RWPE2 (cell line): ENCODE results near the gene KCNG4.
"Not testable (repeated sequence)": the region's sequence is repeated elsewhere in the genome, so short reads cannot be mapped to it uniquely, and the experiment has no call there.

ENCODE experiments used
- ATAC-seq: fragments of 200-7000 bp; cut with Tn5 transposase; 3 replicates; pipeline ENCODE4 v1.9.1; 2021; ENCODE audit warnings: low read depth
- DNase-seq: peaks from one replicate; pipeline ENCODE4 v3.0.0-alpha.2; 2020; ENCODE audit warnings: low spot score
- H3K27ac ChIP-seq: fragments of 450-650 bp; 2 replicates; pipeline ENCODE4 v1.5.1; 2017; ENCODE audit warnings: mild to moderate bottlenecking; ENCODE audit not compliant: poor library complexity, severe bottlenecking
- H3K27me3 ChIP-seq: fragments of 250-450 bp; sonication (Bioruptor Pico); 2 replicates; pipeline ENCODE4 v1.5.1; 2021; ENCODE audit warnings: mild to moderate bottlenecking, moderate library complexity; ENCODE audit not compliant: insufficient read depth, poor library complexity, severe bottlenecking
- H3K36me3 ChIP-seq: fragments of 250-450 bp; sonication (Bioruptor Pico); 2 replicates; pipeline ENCODE4 v1.5.1; 2020; ENCODE audit warnings: low read depth, mild to moderate bottlenecking, moderate library complexity
- H3K4me1 ChIP-seq: fragments of 250-450 bp; sonication (Bioruptor Pico); 2 replicates; pipeline ENCODE4 v1.5.1; 2021; ENCODE audit warnings: mild to moderate bottlenecking, moderate library complexity; ENCODE audit not compliant: insufficient read depth, poor library complexity, severe bottlenecking
- H3K4me3 ChIP-seq: fragments of 250-450 bp; sonication (Bioruptor Pico); 2 replicates; pipeline ENCODE4 v1.5.1; 2021; ENCODE audit warnings: mild to moderate bottlenecking, moderate library complexity; ENCODE audit not compliant: severe bottlenecking
- H3K9me3 ChIP-seq: fragments of 250-450 bp; sonication (Bioruptor Pico); 2 replicates; pipeline ENCODE4 v1.5.1; 2021; ENCODE audit warnings: mild to moderate bottlenecking, moderate library complexity; ENCODE audit not compliant: severe bottlenecking
- TF ChIP-seq, protein P1 (sequence below): fragments of 450-650 bp; IDR thresholded peaks from one replicate; pipeline ENCODE4 v1.5.1; 2017; ENCODE audit warnings: mild to moderate bottlenecking, moderate library complexity; ENCODE audit not compliant: poor library complexity, severe bottlenecking

Gene KCNG4

DNA sequence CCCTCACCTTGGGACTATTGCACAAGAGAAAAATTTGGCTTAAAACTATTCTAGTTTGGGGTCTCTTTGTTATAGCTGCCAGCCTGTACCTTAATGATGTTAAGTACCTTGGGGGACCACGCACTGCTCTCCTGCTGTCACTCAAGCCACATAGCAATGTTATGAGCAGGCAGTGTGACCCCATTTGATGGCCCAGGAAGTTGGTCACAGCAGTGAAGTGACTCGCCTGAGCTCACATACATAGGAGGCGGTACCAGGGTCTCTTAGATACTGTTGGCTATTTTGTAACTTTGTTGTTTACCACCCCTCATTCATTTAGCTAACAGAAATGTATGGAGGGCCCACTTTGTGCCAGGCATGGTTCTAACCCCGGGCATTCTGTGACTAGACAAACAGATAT, 16.4 kb downstream of the KCNG4 start:
- TF ChIP-seq, protein P1, sequence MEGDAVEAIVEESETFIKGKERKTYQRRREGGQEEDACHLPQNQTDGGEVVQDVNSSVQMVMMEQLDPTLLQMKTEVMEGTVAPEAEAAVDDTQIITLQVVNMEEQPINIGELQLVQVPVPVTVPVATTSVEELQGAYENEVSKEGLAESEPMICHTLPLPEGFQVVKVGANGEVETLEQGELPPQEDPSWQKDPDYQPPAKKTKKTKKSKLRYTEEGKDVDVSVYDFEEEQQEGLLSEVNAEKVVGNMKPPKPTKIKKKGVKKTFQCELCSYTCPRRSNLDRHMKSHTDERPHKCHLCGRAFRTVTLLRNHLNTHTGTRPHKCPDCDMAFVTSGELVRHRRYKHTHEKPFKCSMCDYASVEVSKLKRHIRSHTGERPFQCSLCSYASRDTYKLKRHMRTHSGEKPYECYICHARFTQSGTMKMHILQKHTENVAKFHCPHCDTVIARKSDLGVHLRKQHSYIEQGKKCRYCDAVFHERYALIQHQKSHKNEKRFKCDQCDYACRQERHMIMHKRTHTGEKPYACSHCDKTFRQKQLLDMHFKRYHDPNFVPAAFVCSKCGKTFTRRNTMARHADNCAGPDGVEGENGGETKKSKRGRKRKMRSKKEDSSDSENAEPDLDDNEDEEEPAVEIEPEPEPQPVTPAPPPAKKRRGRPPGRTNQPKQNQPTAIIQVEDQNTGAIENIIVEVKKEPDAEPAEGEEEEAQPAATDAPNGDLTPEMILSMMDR = no peak
- Histone ChIP-seq H3K27me3 (no peaks in the 10 kb centered on the region), H3K4me3 (no peak overlapping the region), H3K4me1 (no peaks in the 10 kb centered on the region), H3K27ac (no peak overlapping the region), H3K9me3 (no peaks in the 10 kb centered on the region), H3K36me3 (no peaks in the 10 kb centered on the region)
- DNase-seq (no peak), ATAC-seq (no peak)

DNA sequence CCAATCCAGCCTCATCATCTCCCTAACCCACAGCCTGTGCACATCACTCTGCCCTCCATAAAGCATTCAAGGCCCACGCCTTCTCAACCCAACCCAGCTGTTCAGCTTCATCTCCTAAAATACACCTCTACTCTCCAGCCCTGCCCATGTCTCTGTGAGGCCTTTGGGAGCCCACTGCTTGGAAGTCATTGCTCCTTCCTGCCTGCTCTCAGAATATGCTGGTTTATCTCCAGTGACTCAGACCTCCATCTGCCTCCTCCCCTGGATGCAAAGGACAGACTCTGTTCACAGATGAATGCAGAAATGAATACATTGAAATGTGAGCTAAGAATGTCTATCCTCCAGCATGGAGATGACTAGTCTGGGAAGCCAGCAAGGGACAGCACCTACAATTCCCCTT, 19.0 kb downstream of the KCNG4 start:
- H3K4me3 ChIP-seq = no peak overlapping the region
- H3K9me3 ChIP-seq = no peaks in the 10 kb centered on the region
- H3K4me1 ChIP-seq = no peaks in the 10 kb centered on the region
- ATAC-seq (no peak; the same call in 2 of the 3 replicates), DNase-seq (no peak)
- H3K27ac ChIP-seq = no peak overlapping the region
- H3K27me3 ChIP-seq = no peaks in the 10 kb centered on the region
- TF ChIP-seq, protein P1 = no peak
- H3K36me3 ChIP-seq = no peaks in the 10 kb centered on the region

DNA sequence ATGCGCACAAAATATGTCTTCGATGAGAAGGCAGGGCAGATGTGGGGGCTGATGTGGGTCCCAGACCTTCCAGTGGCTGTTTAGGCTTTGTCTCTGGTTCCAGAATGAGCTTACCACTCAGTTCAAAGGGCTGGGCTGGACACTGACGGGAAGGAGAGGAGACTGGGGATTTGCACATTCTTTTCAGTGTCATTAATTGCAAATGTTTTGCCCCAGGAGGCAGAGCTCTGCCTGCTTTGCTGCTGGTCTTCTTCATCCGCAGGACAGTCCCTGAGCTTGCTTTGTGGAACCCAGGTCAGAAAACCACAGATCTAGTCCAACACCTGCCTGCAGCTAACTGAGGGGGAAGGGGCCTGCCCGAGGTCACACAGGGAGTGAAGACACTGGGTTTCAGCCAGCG, 20.9 kb downstream of the KCNG4 start:
- no peak for DNase-seq
- no peaks in the 10 kb centered on the region for H3K9me3 ChIP-seq
- H3K27ac ChIP-seq = no peak overlapping the region
- H3K4me1 ChIP-seq = no peaks in the 10 kb centered on the region
- no peak overlapping the region for H3K4me3 ChIP-seq
- no peak for ATAC-seq
- H3K27me3 ChIP-seq = no peaks in the 10 kb centered on the region
- TF ChIP-seq, protein P1 = no peak
- H3K36me3 ChIP-seq = no peaks in the 10 kb centered on the region

DNA sequence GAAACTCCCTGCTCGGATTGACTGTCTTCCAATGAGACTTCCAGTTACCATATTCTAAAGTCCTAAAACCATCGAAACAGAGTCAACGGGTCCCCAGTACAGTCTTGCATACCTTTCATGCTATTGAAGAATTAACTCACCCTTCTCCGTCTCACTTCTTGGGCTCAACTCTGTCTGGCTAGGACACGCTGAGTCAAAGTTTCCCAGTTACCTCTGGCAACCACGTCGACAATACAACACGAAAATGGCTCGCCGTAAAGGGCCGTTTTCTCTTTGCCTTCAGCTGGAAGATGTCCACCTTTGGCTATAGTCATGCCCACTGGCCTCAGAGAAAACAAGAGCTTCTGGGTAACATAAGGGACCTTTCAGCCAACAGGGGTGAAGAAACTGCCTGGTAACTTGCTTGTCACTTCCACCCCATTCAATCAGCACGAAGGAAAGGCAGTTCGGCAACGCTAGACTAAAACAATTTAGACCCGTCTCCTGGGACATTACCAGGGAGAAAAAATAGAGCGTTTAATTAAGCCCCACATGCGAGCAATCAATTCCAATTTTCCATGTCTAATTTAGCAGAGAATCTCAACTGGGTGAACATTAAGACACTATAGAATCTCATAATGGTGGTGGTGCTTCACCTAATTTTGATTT, 21.5 kb downstream of the KCNG4 start:
- H3K27ac ChIP-seq = no peak overlapping the region
- TF ChIP-seq, protein P1 = no peak
- ATAC-seq (no peak), DNase-seq (no peak)
- H3K36me3 ChIP-seq = no peaks in the 10 kb centered on the region
- H3K27me3 ChIP-seq = no peaks in the 10 kb centered on the region
- no peaks in the 10 kb centered on the region for H3K4me1 ChIP-seq
- H3K4me3 ChIP-seq = no peak overlapping the region
- H3K9me3 ChIP-seq = no peaks in the 10 kb centered on the region

DNA sequence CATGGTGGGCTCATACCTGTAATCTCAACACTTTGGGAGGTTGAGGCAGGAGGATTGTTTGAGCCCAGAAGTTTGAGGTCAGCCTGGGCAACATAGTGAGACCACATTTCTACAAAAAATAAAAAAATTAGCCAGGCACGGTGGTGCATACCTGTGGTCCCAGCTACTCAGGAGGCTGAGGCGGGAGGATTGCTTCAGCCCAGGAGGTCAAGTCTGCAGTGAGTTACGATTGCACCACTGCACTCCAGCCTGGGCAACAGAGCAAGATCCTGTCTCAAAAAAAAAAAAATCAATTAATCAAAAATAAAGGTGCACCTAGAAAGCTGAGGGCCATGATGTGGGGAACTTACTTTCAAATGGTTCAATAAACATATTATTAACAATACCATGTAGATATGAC, 23.7 kb downstream of the KCNG4 start:
- not testable (repeated sequence) for H3K36me3 ChIP-seq, H3K4me3 ChIP-seq, ATAC-seq, H3K27ac ChIP-seq, H3K27me3 ChIP-seq, H3K4me1 ChIP-seq, DNase-seq, H3K9me3 ChIP-seq
